NCI-H82 (cell line): ENCODE results near the gene ARL4A.
A peak's percentile ranks its signal among the peaks of the same experiment; 100 is the strongest.
"Not testable (repeated sequence)": the region's sequence is repeated elsewhere in the genome, so short reads cannot be mapped to it uniquely, and the experiment has no call there.

Source experiments
- DNase-seq: peaks from one replicate; lab custom pipeline; 2025; lab: John Stamatoyannopoulos, UW

Gene ARL4A

DNA sequence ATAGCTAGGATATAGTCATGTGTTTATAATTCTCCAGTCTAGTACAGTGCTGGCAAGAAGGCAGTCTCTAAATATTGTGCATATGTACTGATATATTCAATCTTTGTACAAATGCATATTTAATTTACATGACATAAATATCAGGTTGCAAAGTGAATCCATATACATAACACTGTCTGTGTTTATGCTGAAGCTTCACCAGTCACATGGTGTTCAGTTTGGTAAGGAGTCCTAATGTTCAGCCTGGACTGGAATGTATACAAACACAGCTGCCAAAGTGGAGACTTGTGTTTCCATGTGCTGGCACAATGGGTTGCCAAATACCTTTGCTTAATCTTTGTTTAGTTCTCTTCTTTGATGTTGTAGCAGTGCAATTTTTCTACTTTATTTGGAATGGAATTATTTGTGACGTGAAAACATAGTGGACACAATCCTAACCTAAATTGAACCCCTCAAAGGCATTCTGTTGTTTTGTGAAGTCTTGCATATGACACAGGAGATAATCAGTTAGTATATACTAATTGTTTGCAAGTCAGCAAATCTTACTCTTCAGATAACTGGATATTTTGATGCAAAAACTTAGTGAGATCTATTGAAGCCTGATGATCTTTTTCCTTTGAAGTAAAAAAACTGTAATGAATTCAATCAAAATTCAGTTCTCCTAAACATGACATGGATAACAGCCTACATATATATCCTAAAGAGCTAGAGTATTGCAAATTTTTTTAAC is 17.3 kb upstream of the ARL4A start:
- DNase-seq = no peak

DNA sequence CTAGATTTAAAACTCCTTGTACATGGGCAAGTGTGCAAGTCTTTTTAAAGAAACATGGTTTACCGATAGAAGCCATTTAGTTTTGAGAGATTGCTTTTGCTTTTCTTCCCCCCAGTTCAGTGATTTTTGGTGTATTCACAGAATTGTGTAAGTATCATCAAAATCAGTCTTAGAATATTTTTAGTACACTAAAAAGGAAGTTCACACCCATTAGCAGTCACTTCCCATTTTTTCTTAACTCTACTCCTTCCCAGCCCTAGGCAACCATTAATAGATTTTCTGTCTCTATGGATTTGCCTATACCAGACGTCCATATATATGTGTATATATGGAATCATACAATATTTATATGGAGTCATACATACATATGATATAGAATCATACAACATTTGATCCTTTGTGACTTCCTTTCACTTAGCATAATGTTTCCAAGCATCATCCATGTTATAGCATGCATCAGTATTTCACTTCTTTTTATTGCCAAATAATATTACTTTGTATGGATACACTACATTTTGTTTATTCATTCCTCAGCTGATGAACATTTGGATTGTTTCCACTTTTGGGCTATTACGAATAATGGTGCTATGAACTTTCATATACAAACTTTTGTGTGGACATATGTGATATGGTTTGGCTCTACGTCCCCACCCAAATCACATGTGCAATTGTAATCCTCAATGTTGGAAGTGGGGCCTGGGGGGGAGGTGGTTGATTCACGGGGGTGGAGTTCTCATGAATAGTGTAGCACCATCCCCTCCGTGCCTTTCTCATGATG is 16.5 kb upstream of the ARL4A start:
- DNase-seq = no peak

GRCh38 chr7:12673436-12673835 is 14.0 kb upstream of the ARL4A start:
- DNase-seq = not testable (repeated sequence)

DNA sequence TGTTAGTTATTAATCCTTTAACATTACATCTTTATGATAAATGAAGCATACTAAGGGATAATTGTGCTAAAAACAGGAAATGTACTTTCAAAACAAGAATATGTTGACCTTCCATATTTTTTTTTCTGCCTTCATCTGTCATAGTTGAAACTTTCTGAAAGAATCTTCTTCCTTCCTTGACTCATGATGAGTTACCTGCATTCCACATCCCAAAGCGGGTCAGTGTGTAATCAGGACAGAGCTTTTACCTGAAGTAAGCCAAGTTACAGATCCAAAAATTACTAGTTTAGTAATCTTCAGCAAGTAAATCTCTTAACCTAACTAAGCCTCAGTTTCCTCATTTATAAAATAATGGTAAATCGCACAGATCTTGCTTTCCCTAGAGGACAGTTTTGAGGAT is 13.4 kb upstream of the ARL4A start:
- DNase-seq = no peak

- DNase-seq = peak; percentile 52
Observed at GRCh38 chr7:12674861-12675260, 12.6 kb upstream of the ARL4A start.

DNA sequence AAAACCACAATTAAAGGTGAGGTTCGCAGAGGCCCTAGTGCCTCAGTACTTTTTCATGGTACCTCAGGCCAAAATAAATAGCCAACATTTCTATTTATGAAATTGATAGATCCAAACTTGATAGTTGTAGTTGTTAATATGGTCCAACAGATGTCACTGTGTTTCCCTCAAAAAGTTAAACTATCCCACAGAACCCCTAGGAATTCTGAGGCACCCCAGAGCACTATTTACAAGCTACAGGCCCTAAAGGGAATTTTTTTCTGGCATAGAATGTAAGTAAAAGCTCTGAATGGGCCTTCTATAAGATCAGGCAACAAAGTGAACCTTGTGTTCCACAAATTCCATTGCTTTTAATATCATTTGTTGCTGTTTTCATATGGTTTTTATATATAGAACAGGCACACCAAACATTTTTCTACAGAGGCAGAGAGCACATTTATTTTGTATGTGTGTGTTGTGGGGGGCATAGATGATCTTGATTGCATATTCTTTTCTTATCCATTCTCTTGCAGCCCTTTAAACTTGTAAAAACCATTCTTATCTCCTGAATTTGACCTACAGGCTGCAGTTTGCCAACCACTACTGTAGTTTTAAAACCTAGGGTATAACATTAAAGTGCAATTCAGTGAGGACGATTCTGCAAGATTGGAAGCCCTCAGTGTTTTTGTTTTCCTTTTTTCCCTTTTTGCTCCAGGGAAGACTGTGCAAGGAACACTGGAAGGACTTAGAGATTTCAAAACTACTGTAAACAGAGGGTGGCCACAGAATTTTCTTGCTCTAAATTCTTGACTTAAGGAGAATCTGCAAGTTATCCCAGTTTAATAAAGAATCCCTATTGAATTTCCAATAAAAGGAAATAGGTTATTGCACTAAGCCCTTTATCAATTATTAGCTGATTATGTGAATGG is 3.5 kb upstream of the ARL4A start:
- peak; percentile 9 for DNase-seq

GRCh38 chr7:12684733-12685132 is 2.7 kb upstream of the ARL4A start:
- no peak for DNase-seq

DNA sequence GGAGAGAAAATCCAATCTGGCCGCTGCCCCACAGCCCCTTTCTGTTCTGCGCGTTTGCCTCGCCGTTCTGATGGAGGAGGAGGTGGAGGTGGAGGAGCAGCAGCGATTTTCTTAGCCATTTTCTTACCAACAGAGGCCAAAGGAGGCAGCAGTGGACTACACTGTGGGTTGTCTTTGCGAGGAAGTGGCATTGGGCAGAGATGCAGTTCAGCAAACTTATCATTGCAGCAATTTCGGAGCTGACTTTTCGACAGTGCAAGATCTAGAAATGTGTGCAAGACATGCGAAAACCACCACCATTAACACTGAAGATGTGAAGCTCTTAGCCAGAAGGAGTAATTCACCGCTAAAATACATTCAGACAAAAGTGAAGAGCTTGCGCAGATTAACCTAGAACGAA is 1.9 kb upstream of the ARL4A start:
- peak; percentile 24 for DNase-seq

- DNase-seq = peak; percentile 76
Observed at GRCh38 chr7:12686234-12686890, 1.1 kb upstream of the ARL4A start.

- no peak for DNase-seq
Observed at GRCh38 chr7:12687718-12688171, 312 bp downstream of the ARL4A start.

GRCh38 chr7:12688485-12689170 is 1.2 kb downstream of the ARL4A start:
- not testable (repeated sequence) for DNase-seq

DNA sequence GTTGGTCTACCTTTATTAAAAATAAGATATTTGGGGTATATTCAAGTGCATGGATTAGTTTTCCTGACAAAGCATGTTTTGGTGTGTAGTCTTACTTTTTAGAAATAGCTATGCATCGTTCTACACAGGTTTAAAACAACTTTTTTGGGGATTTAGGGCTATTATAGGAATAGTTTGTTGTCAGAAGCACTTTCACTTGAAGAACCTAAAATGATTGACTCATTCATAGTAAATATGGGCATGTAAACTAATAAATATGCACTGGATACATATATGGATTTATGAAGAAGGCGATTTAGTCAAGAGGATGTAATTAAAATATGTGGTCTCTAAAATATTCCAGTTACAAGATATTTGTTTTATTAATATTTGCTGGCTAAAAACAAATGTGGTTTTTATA is 2.0 kb downstream of the ARL4A start:
- no peak for DNase-seq

- DNase-seq = no peak
Observed at GRCh38 chr7:12690041-12690878, 2.8 kb downstream of the ARL4A start.

- not testable (repeated sequence) for DNase-seq
Observed at GRCh38 chr7:12691388-12691787, 4.0 kb downstream of the ARL4A start.

GRCh38 chr7:12692035-12692434 is 4.6 kb downstream of the ARL4A start:
- no peak for DNase-seq

- no peak for DNase-seq
Observed at GRCh38 chr7:12692479-12693259, 5.2 kb downstream of the ARL4A start.

- DNase-seq = no peak
Observed at GRCh38 chr7:12694817-12695216, 7.4 kb downstream of the ARL4A start.

- DNase-seq = no peak
Observed at GRCh38 chr7:12695965-12696364, 8.5 kb downstream of the ARL4A start.

- no peak for DNase-seq
Observed at GRCh38 chr7:12699299-12699698, 11.9 kb downstream of the ARL4A start.
